IMR-90 (cell line): ENCODE measurements around the gene IQCM. TPM values are rescaled to one million over a fixed set of nuclear protein-coding genes. Genes with fewer than 3 reads are reported as not detected.

ENCODE experiments used
- ATAC-seq: fragments of 200-7000 bp; cut with Tn5 transposase; 2 replicates; pipeline ENCODE4 v1.9.1; 2020; ENCODE audit warnings: low read depth, mild to moderate bottlenecking, moderate library complexity
- BruUV-seq: library from RNA; stranded (reverse); fragments of 400-500 nt; replicated peaks from 2 replicates; lab custom pipeline; 2021; lab: Mats Ljungman, UMichigan
- CTCF ChIA-PET: fragments of 300-600 bp; formaldehyde crosslinking; extraction: SDS; loops from one replicate; lab custom pipeline; 2021; ENCODE audit warnings: antibody characterized with exemption; lab: Yijun Ruan, JAX
- POLR2A ChIA-PET: fragments of 300-600 bp; sonication (Branson Sonifier 250); formaldehyde crosslinking; loops from one replicate; lab custom pipeline; 2022; ENCODE audit warnings: antibody characterized with exemption; ENCODE audit not compliant: unreplicated experiment; lab: Charles Lee
- DNase-seq: peaks from one replicate; pipeline ENCODE4 v3.0.0; 2013
- H2AFZ ChIP-seq: replicated peaks from 2 replicates; pipeline ENCODE3; 2013; ENCODE audit warnings: low read length, mild to moderate bottlenecking; ENCODE audit not compliant: poor library complexity
- H2AK5ac ChIP-seq: 2 replicates; pipeline ENCODE4 v1.6.1; 2013; ENCODE audit warnings: low read depth, low read length, inconsistent platforms
- H2AK9ac ChIP-seq: replicated peaks from 2 replicates; pipeline ENCODE3; 2013; ENCODE audit warnings: mild to moderate bottlenecking, low read depth, low read length, moderate library complexity; ENCODE audit not compliant: poor library complexity
- H2BK120ac ChIP-seq: 2 replicates; pipeline ENCODE4 v1.6.1; 2013; ENCODE audit warnings: low read depth, low read length, inconsistent platforms
- H2BK15ac ChIP-seq: 3 replicates; pipeline ENCODE4 v1.6.1; 2013; ENCODE audit warnings: low read depth, low read length, inconsistent platforms
- H2BK20ac ChIP-seq: 2 replicates; pipeline ENCODE4 v1.6.1; 2013; ENCODE audit warnings: low read depth, mild to moderate bottlenecking, inconsistent platforms, low read length, moderate library complexity
- H2BK5ac ChIP-seq: 2 replicates; pipeline ENCODE4 v1.6.1; 2013; ENCODE audit warnings: mild to moderate bottlenecking, low read depth, low read length, inconsistent platforms; ENCODE audit not compliant: poor library complexity, severe bottlenecking
- H3K14ac ChIP-seq: replicated peaks from 2 replicates; pipeline ENCODE4 v1.6.1; 2013; ENCODE audit warnings: low read depth, low read length, inconsistent platforms
- H3K18ac ChIP-seq: 2 replicates; pipeline ENCODE4 v1.6.1; 2013; ENCODE audit warnings: low read depth, low read length, control low read depth
- H3K23ac ChIP-seq: 2 replicates; pipeline ENCODE4 v1.6.1; 2013; ENCODE audit warnings: low read depth, low read length, inconsistent platforms
- H3K27ac ChIP-seq: 2 replicates; pipeline ENCODE4 v1.5.1; 2013; ENCODE audit warnings: mild to moderate bottlenecking, control low read depth, low read length; ENCODE audit not compliant: insufficient read depth
- H3K27me3 ChIP-seq: 2 replicates; pipeline ENCODE4 v1.6.1; 2013; ENCODE audit warnings: low read length; ENCODE audit not compliant: control insufficient read depth, insufficient read depth
- H3K36me3 ChIP-seq: 2 replicates; pipeline ENCODE4 v1.6.1; 2013; ENCODE audit warnings: low read length, mixed read lengths; ENCODE audit not compliant: control insufficient read depth, insufficient read depth
- H3K4ac ChIP-seq: 2 replicates; pipeline ENCODE4 v1.6.1; 2013; ENCODE audit warnings: low read depth, low read length, inconsistent platforms
- H3K4me1 ChIP-seq: 2 replicates; pipeline ENCODE4 v1.6.1; 2013; ENCODE audit warnings: low read length, mixed read lengths; ENCODE audit not compliant: control insufficient read depth, insufficient read depth
- H3K4me2 ChIP-seq: 2 replicates; pipeline ENCODE4 v1.6.1; 2013; ENCODE audit warnings: low read depth, mild to moderate bottlenecking, control low read depth, low read length, moderate library complexity
- H3K4me3 ChIP-seq: 2 replicates; pipeline ENCODE4 v1.5.1; 2013; ENCODE audit warnings: low read depth, mild to moderate bottlenecking, control low read depth, low read length, moderate library complexity; ENCODE audit not compliant: insufficient read depth
- H3K56ac ChIP-seq: 2 replicates; pipeline ENCODE4 v1.6.1; 2013; ENCODE audit warnings: low read length, inconsistent platforms; ENCODE audit not compliant: insufficient read depth; ENCODE audit errors: extremely low read depth
- H3K79me1 ChIP-seq, 2 experiments: 2 replicates each; pipeline ENCODE4 v1.6.1; 2013; ENCODE audit warnings: low read length in 2 of 2, inconsistent platforms in 1 of 2, low read depth in 1 of 2
- H3K9ac ChIP-seq: 2 replicates; pipeline ENCODE4 v1.6.1; 2013; ENCODE audit warnings: low read depth, low read length, control low read depth
- H3K9me1 ChIP-seq: 2 replicates; pipeline ENCODE4 v1.6.1; 2013; ENCODE audit warnings: low read length, inconsistent platforms; ENCODE audit not compliant: insufficient read depth
- H3K9me3 ChIP-seq: 2 replicates; pipeline ENCODE4 v1.6.1; 2013; ENCODE audit warnings: low read length; ENCODE audit not compliant: control insufficient read depth, insufficient read depth
- H4K20me1 ChIP-seq: 2 replicates; pipeline ENCODE4 v1.6.1; 2013; ENCODE audit warnings: low read length, inconsistent platforms; ENCODE audit not compliant: insufficient read depth
- H4K5ac ChIP-seq: 2 replicates; pipeline ENCODE4 v1.6.1; 2013; ENCODE audit warnings: mild to moderate bottlenecking, low read depth, low read length, control low read depth
- H4K8ac ChIP-seq, 2 experiments: 2 replicates each; pipeline ENCODE4 v1.6.1; 2013; ENCODE audit warnings: low read depth in 2 of 2, low read length in 2 of 2, control low read depth in 1 of 2, inconsistent platforms in 1 of 2
- H4K91ac ChIP-seq: 2 replicates; pipeline ENCODE4 v1.6.1; 2013; ENCODE audit warnings: low read depth, low read length, inconsistent platforms; ENCODE audit not compliant: insufficient read depth
- CEBPB ChIP-seq: IDR thresholded peaks from 2 replicates; pipeline ENCODE4 v1.6.1; 2012; ENCODE audit warnings: low read depth, low read length, improper control_type of control experiment
- CHD1 ChIP-seq: IDR thresholded peaks from 2 replicates; pipeline ENCODE4 v1.6.1; 2012; ENCODE audit warnings: low read depth, low read length, improper control_type of control experiment
- FOS ChIP-seq: fragments of 150-350 bp; IDR thresholded peaks from 2 replicates; pipeline ENCODE4 v1.6.1; 2016; ENCODE audit warnings: low read depth, low read length
- MAFK ChIP-seq: IDR thresholded peaks from 2 replicates; pipeline ENCODE4 v1.6.1; 2012; ENCODE audit warnings: low read depth, low read length, improper control_type of control experiment
- MXI1 ChIP-seq: IDR thresholded peaks from 2 replicates; pipeline ENCODE4 v1.6.1; 2012; ENCODE audit warnings: low read depth, mild to moderate bottlenecking, low read length, moderate library complexity, borderline replicate concordance
- NFE2L2 ChIP-seq: fragments of 150-350 bp; IDR thresholded peaks from 2 replicates; pipeline ENCODE4 v1.6.1; 2016; ENCODE audit warnings: low read depth, mild to moderate bottlenecking, low read length
- POLR2A ChIP-seq: IDR thresholded peaks from 2 replicates; pipeline ENCODE4 v1.6.1; 2012; ENCODE audit warnings: mild to moderate bottlenecking, low read depth, low read length
- RCOR1 ChIP-seq: IDR thresholded peaks from 2 replicates; pipeline ENCODE4 v1.6.1; 2012; ENCODE audit warnings: mild to moderate bottlenecking, low read length, improper control_type of control experiment; ENCODE audit not compliant: insufficient replicate concordance
- RFX5 ChIP-seq: IDR thresholded peaks from 2 replicates; pipeline ENCODE4 v1.8.0; 2012; ENCODE audit warnings: low read depth, mild to moderate bottlenecking, low read length, moderate library complexity
- SMC3 ChIP-seq: fragments of 150-350 bp; IDR thresholded peaks from 2 replicates; pipeline ENCODE4 v1.6.1; 2016; ENCODE audit warnings: low read depth, mild to moderate bottlenecking, antibody characterized with exemption, low read length, moderate library complexity
- dilution Hi-C: fragments of 300-500 bp; cut with HindIII; formaldehyde crosslinking; loops from one replicate; pipeline ENCODE4 v1.14.3; 2018; ENCODE audit warnings: low sequenced_read_pairs; ENCODE audit not compliant: unreplicated experiment
- in situ Hi-C: fragments of 300-500 bp; cut with MboI; formaldehyde crosslinking; loops from 3 replicates; pipeline ENCODE4 v1.14.3; 2019; ENCODE audit warnings: low sequenced_read_pairs, inconsistent platforms, mixed read lengths
- intact Hi-C: fragments of 100-400 bp; cut with micrococcal nuclease; formaldehyde crosslinking; loops from 2 replicates; pipeline ENCODE4 v1.10.0; 2022
- polyA plus RNA-seq, 3 experiments: library from polyadenylated mRNA; depleted of rRNA; stranded (reverse); fragments of >200 nt; gene quantifications; 2 replicates each; pipeline ENCODE4 v1.2.3, GENCODE V29; 2012; ENCODE audit warnings: low replicate concordance in 1 of 3
- total RNA-seq: library from RNA; depleted of rRNA; stranded (reverse); fragments of >200 nt; gene quantifications from 2 replicates; pipeline ENCODE4 v1.2.3, GENCODE V29; 2012
- TF ChIP-seq, protein P1 (sequence below): fragments of 150-350 bp; IDR thresholded peaks from 2 replicates; pipeline ENCODE4 v1.6.1; 2016; ENCODE audit warnings: low read depth, mild to moderate bottlenecking, low read length, moderate library complexity, borderline replicate concordance
- TF ChIP-seq, protein P2 (sequence below): conservative IDR thresholded peaks from 2 replicates; pipeline ENCODE4 v1.5.1; 2012; ENCODE audit warnings: mild to moderate bottlenecking, low read depth, low read length, improper control_type of control experiment

The IQCM gene
- total and polyA plus RNA-seq, 2 of the 4 experiments (the other 2 are of a cell fraction) = not detected

DNA sequence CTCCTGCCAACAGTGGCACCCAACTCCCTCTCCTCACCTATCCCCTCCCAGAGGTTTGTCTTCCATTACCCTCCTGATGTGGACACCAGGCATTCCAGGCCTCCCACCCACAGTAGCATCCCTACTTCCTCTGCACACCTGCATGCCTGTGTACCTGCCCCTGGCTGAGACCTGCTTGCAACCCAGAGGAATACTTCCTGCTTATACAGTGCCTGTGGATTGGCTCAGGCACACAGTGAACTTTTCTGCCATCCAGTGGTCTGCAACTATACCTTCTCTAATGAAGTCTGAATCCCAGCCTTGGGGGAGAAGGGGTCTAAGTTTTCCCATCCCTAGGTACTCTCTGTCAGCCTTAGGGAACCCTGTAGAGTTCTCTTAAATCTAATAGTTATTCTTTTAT is 169.9 kb downstream of the IQCM start:
- TF ChIP-seq CHD1 (no peak), RFX5 (no peak), CEBPB (no peak), SMC3 (no peak), MXI1 (no peak), RCOR1 (no peak), NFE2L2 (no peak), MAFK (no peak), FOS (no peak), POLR2A (no peak)
- TF ChIP-seq, protein P1, sequence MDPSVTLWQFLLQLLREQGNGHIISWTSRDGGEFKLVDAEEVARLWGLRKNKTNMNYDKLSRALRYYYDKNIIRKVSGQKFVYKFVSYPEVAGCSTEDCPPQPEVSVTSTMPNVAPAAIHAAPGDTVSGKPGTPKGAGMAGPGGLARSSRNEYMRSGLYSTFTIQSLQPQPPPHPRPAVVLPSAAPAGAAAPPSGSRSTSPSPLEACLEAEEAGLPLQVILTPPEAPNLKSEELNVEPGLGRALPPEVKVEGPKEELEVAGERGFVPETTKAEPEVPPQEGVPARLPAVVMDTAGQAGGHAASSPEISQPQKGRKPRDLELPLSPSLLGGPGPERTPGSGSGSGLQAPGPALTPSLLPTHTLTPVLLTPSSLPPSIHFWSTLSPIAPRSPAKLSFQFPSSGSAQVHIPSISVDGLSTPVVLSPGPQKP = no peak
- TF ChIP-seq, protein P2, sequence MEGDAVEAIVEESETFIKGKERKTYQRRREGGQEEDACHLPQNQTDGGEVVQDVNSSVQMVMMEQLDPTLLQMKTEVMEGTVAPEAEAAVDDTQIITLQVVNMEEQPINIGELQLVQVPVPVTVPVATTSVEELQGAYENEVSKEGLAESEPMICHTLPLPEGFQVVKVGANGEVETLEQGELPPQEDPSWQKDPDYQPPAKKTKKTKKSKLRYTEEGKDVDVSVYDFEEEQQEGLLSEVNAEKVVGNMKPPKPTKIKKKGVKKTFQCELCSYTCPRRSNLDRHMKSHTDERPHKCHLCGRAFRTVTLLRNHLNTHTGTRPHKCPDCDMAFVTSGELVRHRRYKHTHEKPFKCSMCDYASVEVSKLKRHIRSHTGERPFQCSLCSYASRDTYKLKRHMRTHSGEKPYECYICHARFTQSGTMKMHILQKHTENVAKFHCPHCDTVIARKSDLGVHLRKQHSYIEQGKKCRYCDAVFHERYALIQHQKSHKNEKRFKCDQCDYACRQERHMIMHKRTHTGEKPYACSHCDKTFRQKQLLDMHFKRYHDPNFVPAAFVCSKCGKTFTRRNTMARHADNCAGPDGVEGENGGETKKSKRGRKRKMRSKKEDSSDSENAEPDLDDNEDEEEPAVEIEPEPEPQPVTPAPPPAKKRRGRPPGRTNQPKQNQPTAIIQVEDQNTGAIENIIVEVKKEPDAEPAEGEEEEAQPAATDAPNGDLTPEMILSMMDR = no peak
- H2BK5ac ChIP-seq = no peak overlapping the region
- ChIA-PET POLR2A (no interaction called here), CTCF (no interaction called here)
- no peaks in the 10 kb centered on the region for H3K4me1 ChIP-seq
- H3K9me1 ChIP-seq = no peaks in the 10 kb centered on the region
- dilution Hi-C loops (no loop called here), intact Hi-C loops (no loop called here), in situ Hi-C loops (no loop called here)
- no peaks in the 10 kb centered on the region for H3K27me3 ChIP-seq
- no peak overlapping the region for H3K18ac ChIP-seq
- H3K9me3 ChIP-seq = no peaks in the 10 kb centered on the region
- no peak overlapping the region for H4K5ac ChIP-seq
- no peaks in the 10 kb centered on the region for H3K36me3 ChIP-seq
- H2BK120ac ChIP-seq = no peak overlapping the region
- ATAC-seq (no peak), DNase-seq (no peak)
- H2BK20ac ChIP-seq = no peak overlapping the region
- no peak overlapping the region for H3K4me2 ChIP-seq
- no peak overlapping the region for H2BK15ac ChIP-seq
- no peak overlapping the region for H3K4me3 ChIP-seq
- H2AK9ac ChIP-seq = peak overlapping the region; percentile 65
- H4K8ac ChIP-seq = no peak overlapping the region
- no peak overlapping the region for H4K91ac ChIP-seq
- no peak overlapping the region for H3K4ac ChIP-seq
- H2AFZ ChIP-seq = peak overlapping the region; percentile 43
- BruUV-seq = no TSS peak
- H3K27ac ChIP-seq = no peak overlapping the region
- H3K56ac ChIP-seq = no peak overlapping the region
- no peak overlapping the region for H3K23ac ChIP-seq
- H4K20me1 ChIP-seq = no peaks in the 10 kb centered on the region
- H3K79me1 ChIP-seq = no peaks in the 10 kb centered on the region
- no peak overlapping the region for H3K9ac ChIP-seq
- no peak overlapping the region for H2AK5ac ChIP-seq
- no peak overlapping the region for H3K14ac ChIP-seq
